Amniotic epithelial cell (primary cell): ENCODE data around the gene POLR2E.

ENCODE experiments used
- DNase-seq: peaks from one replicate; pipeline ENCODE4 v3.0.0-alpha.2; 2010; ENCODE audit warnings: low read depth

POLR2E gene

GRCh38 chr19:1110809-1111640 lies 15.8 kb upstream of the POLR2E start:
- no peak for DNase-seq

- no peak for DNase-seq
These were observed 14.8 kb upstream of the POLR2E start for GRCh38 chr19:1109697-1110671.

- DNase-seq = no peak
These were observed 13.9 kb upstream of the POLR2E start for GRCh38 chr19:1109032-1109551.

GRCh38 chr19:1108291-1109031 lies 13.3 kb upstream of the POLR2E start:
- no peak for DNase-seq

GRCh38 chr19:1107661-1108261 lies 12.6 kb upstream of the POLR2E start:
- no peak for DNase-seq

GRCh38 chr19:1106841-1107660 lies 11.9 kb upstream of the POLR2E start:
- DNase-seq = peak; percentile 57

GRCh38 chr19:1105873-1106840 lies 11.0 kb upstream of the POLR2E start:
- no peak for DNase-seq

GRCh38 chr19:1105008-1105872 lies 10.1 kb upstream of the POLR2E start:
- peak; percentile 39 for DNase-seq

GRCh38 chr19:1104311-1105007 lies 9.3 kb upstream of the POLR2E start:
- peak; percentile 47 for DNase-seq

GRCh38 chr19:1103708-1104310 lies 8.6 kb upstream of the POLR2E start, which contains the start of gene GPX4:
TSS of gene GPX4 (plus strand) at chr19:1103994. CDS start at chr19:1104044, 50 bp downstream.
- DNase-seq = peak; percentile 98

GRCh38 chr19:1103132-1103707 lies 8.0 kb upstream of the POLR2E start:
- DNase-seq = peak; percentile 35

GRCh38 chr19:1102407-1103131 lies 7.4 kb upstream of the POLR2E start:
- peak; percentile 100 for DNase-seq

GRCh38 chr19:1101337-1101698 lies 6.1 kb upstream of the POLR2E start:
- DNase-seq = no peak

GRCh38 chr19:1098177-1099051 lies 3.2 kb upstream of the POLR2E start:
- DNase-seq = peak; percentile 41

- DNase-seq = no peak
These were observed 2.6 kb upstream of the POLR2E start for GRCh38 chr19:1097810-1098176.
